GM23338 (cell line): Measurements from ENCODE around the gene RTN3. TPM values are rescaled to one million over a fixed set of nuclear protein-coding genes. Genes with fewer than 3 reads are reported as not detected.

Source experiments
- ATAC-seq: fragments of 200-7000 bp; cut with Tn5 transposase; 3 replicates; pipeline ENCODE4 v1.9.1; 2020
- DNase-seq: peaks from one replicate; pipeline ENCODE4 v3.0.0-alpha.2; 2015; ENCODE audit warnings: low spot score
- H2AFZ ChIP-seq: fragments of 200-600 bp; sonication (generic); 2 replicates; pipeline ENCODE4 v1.8.0; 2016; ENCODE audit warnings: antibody characterized with exemption, mild to moderate bottlenecking, moderate library complexity
- H3F3A ChIP-seq: fragments of 200-600 bp; sonication (generic); replicated peaks from 2 replicates; pipeline ENCODE4 v1.8.0; 2017; ENCODE audit warnings: antibody characterized with exemption, mixed run types, low read depth
- H3K27ac ChIP-seq: fragments of 200-600 bp; sonication (generic); 2 replicates; pipeline ENCODE4 v1.6.1; 2016; ENCODE audit warnings: low read depth
- H3K27me3 ChIP-seq: fragments of 200-600 bp; sonication (generic); 2 replicates; pipeline ENCODE4 v1.8.0; 2016; ENCODE audit warnings: mild to moderate bottlenecking, mixed run types, moderate library complexity; ENCODE audit not compliant: insufficient read depth
- H3K36me3 ChIP-seq: fragments of 200-600 bp; sonication (generic); 2 replicates; pipeline ENCODE4 v1.8.0; 2016; ENCODE audit warnings: mild to moderate bottlenecking; ENCODE audit not compliant: insufficient read depth
- H3K4me1 ChIP-seq: fragments of 200-600 bp; sonication (generic); 2 replicates; pipeline ENCODE4 v1.8.0; 2016; ENCODE audit warnings: mild to moderate bottlenecking, moderate library complexity; ENCODE audit not compliant: insufficient read depth
- H3K4me2 ChIP-seq: fragments of 200-600 bp; sonication (generic); 2 replicates; pipeline ENCODE4 v1.7.1; 2017; ENCODE audit warnings: mixed run types
- H3K4me3 ChIP-seq: fragments of 200-600 bp; sonication (generic); 2 replicates; pipeline ENCODE4 v1.6.1; 2016; ENCODE audit warnings: mixed run types
- H3K79me2 ChIP-seq: fragments of 200-600 bp; sonication (generic); replicated peaks from 2 replicates; pipeline ENCODE4 v1.8.0; 2017; ENCODE audit warnings: mild to moderate bottlenecking; ENCODE audit not compliant: insufficient read depth
- H3K9me2 ChIP-seq: fragments of 200-600 bp; sonication (generic); 2 replicates; pipeline ENCODE4 v1.8.0; 2017; ENCODE audit not compliant: insufficient read depth
- H4K20me1 ChIP-seq: fragments of 200-600 bp; sonication (generic); replicated peaks from 2 replicates; pipeline ENCODE4 v1.8.0; 2017; ENCODE audit warnings: mild to moderate bottlenecking; ENCODE audit not compliant: insufficient read depth
- H3K27ac Mint-ChIP-seq: 2 replicates; pipeline ENCODE4 v1.8.0; 2020; ENCODE audit warnings: inconsistent platforms, mild to moderate bottlenecking, moderate library complexity, mixed read lengths
- H3K27me3 Mint-ChIP-seq: 3 replicates; pipeline ENCODE4 v1.8.0; 2022; ENCODE audit warnings: low read depth, mild to moderate bottlenecking, moderate library complexity, mixed read lengths, inconsistent platforms; ENCODE audit not compliant: insufficient read depth, poor library complexity
- H3K36me3 Mint-ChIP-seq: 3 replicates; pipeline ENCODE4 v1.8.0; 2021; ENCODE audit warnings: low read depth, mild to moderate bottlenecking, inconsistent platforms, moderate library complexity, mixed read lengths
- H3K4me1 Mint-ChIP-seq: 3 replicates; pipeline ENCODE4 v1.8.0; 2020; ENCODE audit warnings: mild to moderate bottlenecking, inconsistent platforms, mixed read lengths
- H3K4me3 Mint-ChIP-seq: 3 replicates; pipeline ENCODE4 v1.8.0; 2021; ENCODE audit warnings: moderate library complexity, mild to moderate bottlenecking, inconsistent platforms, mixed read lengths
- H3K9me3 Mint-ChIP-seq: 3 replicates; pipeline ENCODE4 v1.8.0; 2020; ENCODE audit warnings: moderate library complexity, mild to moderate bottlenecking, inconsistent platforms, mixed read lengths
- EZH2 ChIP-seq: fragments of 200-600 bp; sonication (generic); IDR thresholded peaks from one replicate; pipeline ENCODE4 v1.8.0; 2017; ENCODE audit warnings: antibody characterized with exemption, mild to moderate bottlenecking, low read depth; ENCODE audit not compliant: unreplicated experiment
- EZH2phosphoT487 ChIP-seq: fragments of 200-600 bp; sonication (generic); IDR thresholded peaks from one replicate; pipeline ENCODE4 v1.8.1; 2018; ENCODE audit warnings: antibody characterized with exemption; ENCODE audit not compliant: unreplicated experiment
- NANOG ChIP-seq: IDR thresholded peaks from 2 replicates; pipeline ENCODE4 v1.6.1; 2016; ENCODE audit warnings: antibody characterized with exemption, borderline replicate concordance
- POLR2AphosphoS5 ChIP-seq: IDR thresholded peaks from 2 replicates; pipeline ENCODE4 v1.6.1; 2016; ENCODE audit warnings: antibody characterized with exemption, low read depth
- STAT1 ChIP-seq: IDR thresholded peaks from one replicate; pipeline ENCODE4 v1.6.1; 2016; ENCODE audit warnings: antibody characterized with exemption; ENCODE audit not compliant: unreplicated experiment
- ZNF114 ChIP-seq: fragments of 250-450 bp; sonication (Bioruptor Pico); IDR thresholded peaks from 2 replicates; pipeline ENCODE4 v1.5.0; 2020; ENCODE audit warnings: mild to moderate bottlenecking, moderate library complexity
- ZNF331 ChIP-seq: fragments of 250-450 bp; sonication (Bioruptor Pico); IDR thresholded peaks from 2 replicates; pipeline ENCODE4 v1.5.0; 2020; ENCODE audit warnings: low read depth, mild to moderate bottlenecking, moderate library complexity
- polyA plus RNA-seq: library from polyadenylated mRNA; unstranded; fragments of >200 nt; fragmentation: Nextera tagmentation; extraction: Ambion mirVana; gene quantifications from 2 replicates; pipeline ENCODE4 v1.2.1, GENCODE V29; 2016
- total RNA-seq: library from RNA; depleted of rRNA; stranded (reverse); fragments of >200 nt; shearing (Covaris generic); gene quantifications from 2 replicates; pipeline ENCODE4 v1.2.3, GENCODE V29; 2014
- TF ChIP-seq, protein P1 (sequence below): fragments of 250-450 bp; sonication (Bioruptor Pico); IDR thresholded peaks from 2 replicates; pipeline ENCODE4 v1.5.0; 2020; ENCODE audit warnings: mild to moderate bottlenecking, moderate library complexity
- TF ChIP-seq, protein P2 (sequence below): IDR thresholded peaks from 2 replicates; pipeline ENCODE4 v1.6.1; 2016; ENCODE audit warnings: antibody characterized with exemption

The RTN3 gene
- total and polyA plus RNA-seq, 2 experiments from 2014 or later = 138 to 162 TPM

DNA sequence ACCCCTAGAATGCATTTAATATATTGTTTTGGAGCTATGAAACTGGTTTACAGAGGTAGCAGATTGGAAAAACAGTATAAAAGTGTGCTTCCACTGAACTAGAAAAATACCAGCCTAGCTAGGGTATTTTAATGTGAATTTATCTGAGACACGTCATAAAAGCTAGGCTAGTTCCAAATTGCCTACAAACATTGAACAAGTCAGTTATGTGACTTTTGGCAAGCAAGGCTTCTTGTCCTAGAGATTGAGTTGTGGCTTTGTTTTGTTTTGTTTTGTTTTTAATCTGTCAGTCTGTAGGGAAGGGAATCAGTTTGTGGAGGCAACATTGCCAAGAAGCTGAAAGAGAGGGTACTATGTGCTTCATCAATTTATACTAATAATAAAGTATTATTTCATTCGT lies 24.2 kb downstream of the RTN3 start (continued):
- TF ChIP-seq, protein P1, sequence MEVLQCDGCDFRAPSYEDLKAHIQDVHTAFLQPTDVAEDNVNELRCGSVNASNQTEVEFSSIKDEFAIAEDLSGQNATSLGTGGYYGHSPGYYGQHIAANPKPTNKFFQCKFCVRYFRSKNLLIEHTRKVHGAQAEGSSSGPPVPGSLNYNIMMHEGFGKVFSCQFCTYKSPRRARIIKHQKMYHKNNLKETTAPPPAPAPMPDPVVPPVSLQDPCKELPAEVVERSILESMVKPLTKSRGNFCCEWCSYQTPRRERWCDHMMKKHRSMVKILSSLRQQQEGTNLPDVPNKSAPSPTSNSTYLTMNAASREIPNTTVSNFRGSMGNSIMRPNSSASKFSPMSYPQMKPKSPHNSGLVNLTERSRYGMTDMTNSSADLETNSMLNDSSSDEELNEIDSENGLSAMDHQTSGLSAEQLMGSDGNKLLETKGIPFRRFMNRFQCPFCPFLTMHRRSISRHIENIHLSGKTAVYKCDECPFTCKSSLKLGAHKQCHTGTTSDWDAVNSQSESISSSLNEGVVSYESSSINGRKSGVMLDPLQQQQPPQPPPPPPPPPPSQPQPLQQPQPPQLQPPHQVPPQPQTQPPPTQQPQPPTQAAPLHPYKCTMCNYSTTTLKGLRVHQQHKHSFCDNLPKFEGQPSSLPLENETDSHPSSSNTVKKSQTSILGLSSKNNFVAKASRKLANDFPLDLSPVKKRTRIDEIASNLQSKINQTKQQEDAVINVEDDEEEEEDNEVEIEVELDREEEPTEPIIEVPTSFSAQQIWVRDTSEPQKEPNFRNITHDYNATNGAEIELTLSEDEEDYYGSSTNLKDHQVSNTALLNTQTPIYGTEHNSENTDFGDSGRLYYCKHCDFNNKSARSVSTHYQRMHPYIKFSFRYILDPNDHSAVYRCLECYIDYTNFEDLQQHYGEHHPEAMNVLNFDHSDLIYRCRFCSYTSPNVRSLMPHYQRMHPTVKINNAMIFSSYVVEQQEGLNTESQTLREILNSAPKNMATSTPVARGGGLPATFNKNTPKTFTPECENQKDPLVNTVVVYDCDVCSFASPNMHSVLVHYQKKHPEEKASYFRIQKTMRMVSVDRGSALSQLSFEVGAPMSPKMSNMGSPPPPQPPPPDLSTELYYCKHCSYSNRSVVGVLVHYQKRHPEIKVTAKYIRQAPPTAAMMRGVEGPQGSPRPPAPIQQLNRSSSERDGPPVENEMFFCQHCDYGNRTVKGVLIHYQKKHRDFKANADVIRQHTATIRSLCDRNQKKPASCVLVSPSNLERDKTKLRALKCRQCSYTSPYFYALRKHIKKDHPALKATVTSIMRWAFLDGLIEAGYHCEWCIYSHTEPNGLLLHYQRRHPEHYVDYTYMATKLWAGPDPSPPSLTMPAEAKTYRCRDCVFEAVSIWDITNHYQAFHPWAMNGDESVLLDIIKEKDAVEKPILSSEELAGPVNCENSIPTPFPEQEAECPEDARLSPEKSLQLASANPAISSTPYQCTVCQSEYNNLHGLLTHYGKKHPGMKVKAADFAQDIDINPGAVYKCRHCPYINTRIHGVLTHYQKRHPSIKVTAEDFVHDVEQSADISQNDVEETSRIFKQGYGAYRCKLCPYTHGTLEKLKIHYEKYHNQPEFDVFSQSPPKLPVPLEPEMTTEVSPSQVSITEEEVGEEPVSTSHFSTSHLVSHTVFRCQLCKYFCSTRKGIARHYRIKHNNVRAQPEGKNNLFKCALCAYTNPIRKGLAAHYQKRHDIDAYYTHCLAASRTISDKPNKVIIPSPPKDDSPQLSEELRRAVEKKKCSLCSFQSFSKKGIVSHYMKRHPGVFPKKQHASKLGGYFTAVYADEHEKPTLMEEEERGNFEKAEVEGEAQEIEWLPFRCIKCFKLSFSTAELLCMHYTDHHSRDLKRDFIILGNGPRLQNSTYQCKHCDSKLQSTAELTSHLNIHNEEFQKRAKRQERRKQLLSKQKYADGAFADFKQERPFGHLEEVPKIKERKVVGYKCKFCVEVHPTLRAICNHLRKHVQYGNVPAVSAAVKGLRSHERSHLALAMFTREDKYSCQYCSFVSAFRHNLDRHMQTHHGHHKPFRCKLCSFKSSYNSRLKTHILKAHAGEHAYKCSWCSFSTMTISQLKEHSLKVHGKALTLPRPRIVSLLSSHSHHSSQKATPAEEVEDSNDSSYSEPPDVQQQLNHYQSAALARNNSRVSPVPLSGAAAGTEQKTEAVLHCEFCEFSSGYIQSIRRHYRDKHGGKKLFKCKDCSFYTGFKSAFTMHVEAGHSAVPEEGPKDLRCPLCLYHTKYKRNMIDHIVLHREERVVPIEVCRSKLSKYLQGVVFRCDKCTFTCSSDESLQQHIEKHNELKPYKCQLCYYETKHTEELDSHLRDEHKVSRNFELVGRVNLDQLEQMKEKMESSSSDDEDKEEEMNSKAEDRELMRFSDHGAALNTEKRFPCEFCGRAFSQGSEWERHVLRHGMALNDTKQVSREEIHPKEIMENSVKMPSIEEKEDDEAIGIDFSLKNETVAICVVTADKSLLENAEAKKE (CRISPR knock-in tag) = no peak
- TF ChIP-seq STAT1 (no peak), EZH2 (no peak), ZNF114 (CRISPR knock-in tag) (no peak), POLR2AphosphoS5 (no peak), ZNF331 (no peak), EZH2phosphoT487 (no peak), NANOG (no peak)
- TF ChIP-seq, protein P2, sequence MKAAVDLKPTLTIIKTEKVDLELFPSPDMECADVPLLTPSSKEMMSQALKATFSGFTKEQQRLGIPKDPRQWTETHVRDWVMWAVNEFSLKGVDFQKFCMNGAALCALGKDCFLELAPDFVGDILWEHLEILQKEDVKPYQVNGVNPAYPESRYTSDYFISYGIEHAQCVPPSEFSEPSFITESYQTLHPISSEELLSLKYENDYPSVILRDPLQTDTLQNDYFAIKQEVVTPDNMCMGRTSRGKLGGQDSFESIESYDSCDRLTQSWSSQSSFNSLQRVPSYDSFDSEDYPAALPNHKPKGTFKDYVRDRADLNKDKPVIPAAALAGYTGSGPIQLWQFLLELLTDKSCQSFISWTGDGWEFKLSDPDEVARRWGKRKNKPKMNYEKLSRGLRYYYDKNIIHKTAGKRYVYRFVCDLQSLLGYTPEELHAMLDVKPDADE = no peak

DNA sequence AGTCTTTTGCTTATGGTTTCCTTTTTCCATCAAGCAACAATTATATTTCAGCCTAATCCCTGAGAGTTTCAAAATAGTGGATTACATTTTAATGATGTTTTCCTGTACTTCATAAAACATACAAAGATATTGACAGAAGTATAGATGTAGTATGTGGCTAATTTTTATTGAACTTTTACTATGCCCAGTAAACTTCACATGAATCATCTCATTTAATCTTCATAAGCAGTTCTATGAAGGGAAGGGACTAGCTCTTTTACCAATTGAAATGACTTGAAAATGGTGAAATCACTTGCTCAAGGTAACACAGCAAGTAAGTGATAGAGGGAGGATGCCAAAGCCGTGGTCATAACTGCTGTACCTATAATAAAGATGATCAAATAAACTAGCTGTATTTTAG lies 27.5 kb downstream of the RTN3 start:
- H3K27me3 Mint-ChIP-seq = no peaks in the 10 kb centered on the region
- Histone ChIP-seq H3K4me1 (no peaks in the 10 kb centered on the region), H3K4me3 (no peak overlapping the region), H3F3A (no peaks in the 10 kb centered on the region), H4K20me1 (peaks cover 49% of the 10 kb centered on the region), H3K9me2 (no peaks in the 10 kb centered on the region), H3K27me3 (no peaks in the 10 kb centered on the region), H3K4me2 (no peak overlapping the region), H3K27ac (no peak overlapping the region), H3K79me2 (peaks cover 99% of the 10 kb centered on the region), H2AFZ (no peak overlapping the region), H3K36me3 (no peaks in the 10 kb centered on the region)
- H3K9me3 Mint-ChIP-seq = no peaks in the 10 kb centered on the region
- peaks cover 15% of the 10 kb centered on the region; the same call in 2 of the 3 replicates for H3K4me1 Mint-ChIP-seq
- ATAC-seq = no peak
- H3K27ac Mint-ChIP-seq = no peak overlapping the region; the same call in 1 of the 2 replicates
- no peak overlapping the region for H3K4me3 Mint-ChIP-seq
- no peak for DNase-seq
- no peaks in the 10 kb centered on the region for H3K36me3 Mint-ChIP-seq
- TF ChIP-seq, protein P2 = no peak
- no peak for TF ChIP-seq ZNF114 (CRISPR knock-in tag)
